OCI-LY3 (cell line): ENCODE data around the gene PZP.
"Not testable (repeated sequence)": the region's sequence is repeated elsewhere in the genome, so short reads cannot be mapped to it uniquely, and the experiment has no call there.

Experiments used
- H2AFZ ChIP-seq: fragments of 200-600, 300-600 bp; shearing (Covaris generic); 2 replicates; pipeline ENCODE4 v1.6.0; 2014; ENCODE audit warnings: antibody characterized with exemption, low read depth, low read length
- H3K27ac ChIP-seq: fragments of 200-600, 300-600 bp; sonication (generic); 2 replicates; pipeline ENCODE4 v1.5.1; 2014; ENCODE audit warnings: mild to moderate bottlenecking, low read length, moderate library complexity, mixed read lengths
- H3K27me3 ChIP-seq: fragments of 200-600, 300-600 bp; sonication (generic); 2 replicates; pipeline ENCODE4 v1.6.1; 2014; ENCODE audit warnings: low read depth, low read length, mixed read lengths
- H3K36me3 ChIP-seq: fragments of 200-600, 300-600 bp; sonication (generic); replicated peaks from 2 replicates; pipeline ENCODE3; 2014; ENCODE audit warnings: low read depth, low read length, mixed read lengths
- H3K4me1 ChIP-seq: fragments of 300-600, 200-600 bp; sonication (generic); 2 replicates; pipeline ENCODE4 v1.6.1; 2014; ENCODE audit warnings: low read length, mixed read lengths
- H3K4me2 ChIP-seq: fragments of 200-600, 300-600 bp; sonication (generic); 2 replicates; pipeline ENCODE4 v1.6.1; 2014; ENCODE audit warnings: low read length, mixed read lengths
- H3K4me3 ChIP-seq: fragments of 300-600, 200-600 bp; sonication (generic); 2 replicates; pipeline ENCODE4 v1.5.1; 2014; ENCODE audit warnings: antibody characterized with exemption, mild to moderate bottlenecking, low read length, moderate library complexity
- H3K79me2 ChIP-seq: fragments of 300-600, 200-600 bp; shearing (Covaris generic); 2 replicates; pipeline ENCODE4 v1.6.1; 2014; ENCODE audit warnings: mild to moderate bottlenecking, low read length, mixed read lengths
- H3K9ac ChIP-seq: fragments of 300-600, 200-600 bp; shearing (Covaris generic); 2 replicates; pipeline ENCODE4 v1.6.0; 2014; ENCODE audit warnings: mild to moderate bottlenecking, low read length, moderate library complexity
- H3K9me3 ChIP-seq: fragments of 200-600, 300-600 bp; shearing (Covaris generic); 2 replicates; pipeline ENCODE4 v1.6.1; 2014; ENCODE audit warnings: low read length, mixed read lengths; ENCODE audit not compliant: insufficient read depth
- H4K20me1 ChIP-seq: fragments of 200-600, 300-600 bp; sonication (generic); 2 replicates; pipeline ENCODE4 v1.6.1; 2016; ENCODE audit warnings: low read length, mixed read lengths; ENCODE audit not compliant: insufficient read depth
- EZH2phosphoT487 ChIP-seq: fragments of 200-600 bp; shearing (Covaris generic); IDR thresholded peaks from 2 replicates; pipeline ENCODE4 v1.6.1; 2018; ENCODE audit warnings: antibody characterized with exemption, mixed run types, low read depth
- TF ChIP-seq, protein P1 (sequence below): fragments of 200-600, 300-600 bp; sonication (generic); IDR thresholded peaks from 2 replicates; pipeline ENCODE4 v1.5.1; 2014; ENCODE audit warnings: antibody characterized with exemption, low read length, low read depth

The PZP gene

GRCh38 chr12:9243999-9244649 is 35.9 kb upstream of the PZP start:
- Histone ChIP-seq H3K27me3 (no peaks in the 10 kb centered on the region), H4K20me1 (no peaks in the 10 kb centered on the region), H3K4me1 (peaks cover 24% of the 10 kb centered on the region), H3K9ac (no peak overlapping the region), H3K36me3 (no peaks in the 10 kb centered on the region), H2AFZ (no peak overlapping the region), H3K4me2 (no peak overlapping the region; the same call in 1 of the 2 replicates), H3K4me3 (no peak overlapping the region), H3K9me3 (no peaks in the 10 kb centered on the region), H3K27ac (no peak overlapping the region), H3K79me2 (no peaks in the 10 kb centered on the region)
- TF ChIP-seq EZH2phosphoT487: no peak
- TF ChIP-seq, protein P1, sequence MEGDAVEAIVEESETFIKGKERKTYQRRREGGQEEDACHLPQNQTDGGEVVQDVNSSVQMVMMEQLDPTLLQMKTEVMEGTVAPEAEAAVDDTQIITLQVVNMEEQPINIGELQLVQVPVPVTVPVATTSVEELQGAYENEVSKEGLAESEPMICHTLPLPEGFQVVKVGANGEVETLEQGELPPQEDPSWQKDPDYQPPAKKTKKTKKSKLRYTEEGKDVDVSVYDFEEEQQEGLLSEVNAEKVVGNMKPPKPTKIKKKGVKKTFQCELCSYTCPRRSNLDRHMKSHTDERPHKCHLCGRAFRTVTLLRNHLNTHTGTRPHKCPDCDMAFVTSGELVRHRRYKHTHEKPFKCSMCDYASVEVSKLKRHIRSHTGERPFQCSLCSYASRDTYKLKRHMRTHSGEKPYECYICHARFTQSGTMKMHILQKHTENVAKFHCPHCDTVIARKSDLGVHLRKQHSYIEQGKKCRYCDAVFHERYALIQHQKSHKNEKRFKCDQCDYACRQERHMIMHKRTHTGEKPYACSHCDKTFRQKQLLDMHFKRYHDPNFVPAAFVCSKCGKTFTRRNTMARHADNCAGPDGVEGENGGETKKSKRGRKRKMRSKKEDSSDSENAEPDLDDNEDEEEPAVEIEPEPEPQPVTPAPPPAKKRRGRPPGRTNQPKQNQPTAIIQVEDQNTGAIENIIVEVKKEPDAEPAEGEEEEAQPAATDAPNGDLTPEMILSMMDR: no peak

GRCh38 chr12:9241301-9241700 is 33.1 kb upstream of the PZP start:
- H3K27ac ChIP-seq: no peak overlapping the region
- TF ChIP-seq, protein P1: no peak
- no peak for TF ChIP-seq EZH2phosphoT487
- no peaks in the 10 kb centered on the region for H3K9me3 ChIP-seq
- no peaks in the 10 kb centered on the region for H3K36me3 ChIP-seq
- peaks cover 24% of the 10 kb centered on the region for H3K4me1 ChIP-seq
- no peak overlapping the region for H3K4me3 ChIP-seq
- no peak overlapping the region for H2AFZ ChIP-seq
- no peaks in the 10 kb centered on the region for H4K20me1 ChIP-seq
- H3K27me3 ChIP-seq: peaks cover 11% of the 10 kb centered on the region
- H3K9ac ChIP-seq: no peak overlapping the region
- no peak overlapping the region for H3K4me2 ChIP-seq
- H3K79me2 ChIP-seq: no peaks in the 10 kb centered on the region

GRCh38 chr12:9240776-9241175 is 32.6 kb upstream of the PZP start:
- peak overlapping the region; percentile 62; the same call in 1 of the 2 replicates for H3K4me3 ChIP-seq
- no peaks in the 10 kb centered on the region for H3K9me3 ChIP-seq
- no peak overlapping the region for H2AFZ ChIP-seq
- H3K79me2 ChIP-seq: no peaks in the 10 kb centered on the region
- peak overlapping the region; percentile 38; the same call in 1 of the 2 replicates for H3K4me2 ChIP-seq
- no peak overlapping the region for H3K9ac ChIP-seq
- TF ChIP-seq EZH2phosphoT487: no peak
- TF ChIP-seq, protein P1: no peak
- no peaks in the 10 kb centered on the region for H3K36me3 ChIP-seq
- peaks cover 21% of the 10 kb centered on the region for H3K4me1 ChIP-seq
- H3K27ac ChIP-seq: no peak overlapping the region
- peaks cover 15% of the 10 kb centered on the region for H3K27me3 ChIP-seq
- H4K20me1 ChIP-seq: no peaks in the 10 kb centered on the region

DNA sequence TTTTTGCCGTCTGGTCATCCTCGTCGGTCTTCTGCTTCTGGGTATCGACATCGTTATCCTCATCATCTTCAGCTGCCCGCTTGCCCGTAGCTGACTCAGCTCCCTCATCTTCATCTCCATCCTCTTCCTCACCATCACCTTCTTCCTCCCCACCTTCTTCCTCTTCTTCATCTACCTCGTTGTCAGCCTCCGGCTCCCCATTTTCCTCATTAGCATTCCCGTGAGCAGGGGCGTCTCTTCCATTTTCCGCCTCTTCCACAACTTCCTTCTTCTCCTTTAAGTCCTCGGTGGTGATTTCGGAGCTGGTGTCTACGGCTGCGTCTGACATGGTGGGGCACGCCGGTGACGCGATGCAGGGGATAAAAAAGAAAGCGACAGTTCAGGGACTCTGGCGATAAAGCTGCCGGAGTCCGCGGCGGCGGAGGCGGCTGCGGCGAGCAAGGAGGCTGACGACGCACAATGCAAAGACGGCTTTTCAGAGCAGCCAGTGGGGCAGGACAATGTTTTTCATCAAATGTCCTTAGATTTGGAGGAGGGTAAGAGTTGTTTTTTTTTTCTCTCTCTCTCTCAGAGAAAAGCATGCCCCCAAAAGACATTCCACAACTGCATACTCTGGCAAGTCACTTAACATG is 31.9 kb upstream of the PZP start:
- peaks cover 19% of the 10 kb centered on the region for H3K27me3 ChIP-seq
- not testable (repeated sequence) for H3K79me2 ChIP-seq, H3K36me3 ChIP-seq, H4K20me1 ChIP-seq, H3K9me3 ChIP-seq, H3K27ac ChIP-seq, H2AFZ ChIP-seq, H3K9ac ChIP-seq
- peak overlapping the region; percentile 62 for H3K4me3 ChIP-seq
- H3K4me1 ChIP-seq: peaks cover 14% of the 10 kb centered on the region
- peak overlapping the region; percentile 38 for H3K4me2 ChIP-seq
